Heart left ventricle (tissue), 16 donors: ENCODE results near the gene ROGDI. TPM values are rescaled to one million over a fixed set of nuclear protein-coding genes. Genes with fewer than 3 reads are reported as not detected.

Experiments
- ATAC-seq, 4 donors: fragments of 200-7000 bp; cut with Tn5 transposase; one replicate each; pipeline ENCODE4 v1.9.1; 2020 to 2022; ENCODE audit warnings: moderate library complexity in 4 of 4, mild to moderate bottlenecking in 3 of 4, moderate number of reproducible peaks in 1 of 4
- DNase-seq, 5 donors: peaks; one replicate each; pipeline ENCODE4 v3.0.0-alpha.2; 2020
- H3K27ac ChIP-seq, 12 donors: fragments of 200-600 bp; sonication (generic) in 4 of 12; one replicate each; pipeline versions ENCODE4 v1.5.0 to v1.8.0; 2016 to 2022; ENCODE audit warnings: mild to moderate bottlenecking in 2 of 12
- H3K27me3 ChIP-seq, 9 donors: fragments of 200-600 bp; sonication (generic) in 2 of 9; one replicate each; pipeline versions ENCODE4 v1.5.1 to v1.8.0; 2016 to 2022; ENCODE audit warnings: mild to moderate bottlenecking in 3 of 9
- H3K36me3 ChIP-seq, 9 donors: fragments of 200-600 bp; sonication (generic) in 2 of 9; one replicate each; pipeline versions ENCODE4 v1.5.0 to v1.8.0; 2018 to 2022; ENCODE audit warnings: mild to moderate bottlenecking in 2 of 9
- H3K4me1 ChIP-seq, 12 donors: fragments of 200-600 bp; sonication (generic) in 4 of 12; one replicate each; pipeline versions ENCODE4 v1.5.0 to v1.8.0; 2016 to 2022; ENCODE audit warnings: mild to moderate bottlenecking in 3 of 12
- H3K4me3 ChIP-seq, 12 donors: fragments of 200-600 bp; sonication (generic) in 4 of 12; one replicate each; pipeline versions ENCODE4 v1.5.0 to v1.8.0; 2017 to 2022; ENCODE audit warnings: mild to moderate bottlenecking in 9 of 12, moderate library complexity in 4 of 12
- H3K9me3 ChIP-seq, 12 donors: fragments of 200-600 bp; sonication (generic) in 4 of 12; one replicate each; pipeline versions ENCODE4 v1.5.0 to v1.8.0; 2016 to 2022; ENCODE audit warnings: mild to moderate bottlenecking in 1 of 12
- CTCF ChIP-seq, 12 donors: fragments of 200-600 bp; sonication (generic) in 4 of 12; IDR thresholded peaks; one replicate each; pipeline versions ENCODE4 v1.5.0 to v1.8.0; 2018 to 2022; ENCODE audit warnings: antibody characterized with exemption in 12 of 12, mild to moderate bottlenecking in 5 of 12
- POLR2A ChIP-seq, 2 donors: fragments of 450-650 bp; IDR thresholded peaks; one replicate each; pipeline ENCODE4 v1.6.1; 2017; ENCODE audit warnings: antibody characterized with exemption in 2 of 2, mild to moderate bottlenecking in 2 of 2, moderate library complexity in 2 of 2
- WGBS, 4 donors: extraction: QIAGEN DNeasy Blood & Tissue Kit in 2 of 4; methylation state at CpG; one replicate each; pipeline versions ENCODE4 v1.1.5 to v1.1.7; 2013 to 2018; 5-methylcytosine and 5-hydroxymethylcytosine counted together
- intact Hi-C, 10 donors: fragments of 100-400 bp; cut with DNase I; formaldehyde crosslinking; loops; one replicate each; pipeline versions ENCODE4 v1.11.1 to v1.14.2; 2022
- polyA plus RNA-seq, 2 donors: library from polyadenylated mRNA; stranded (reverse); fragments of 200-250 nt; gene quantifications; one replicate each; pipeline ENCODE4 v1.2.3, GENCODE V29; 2013
- total RNA-seq, 9 donors: library from RNA; depleted of rRNA in 2 of 9; stranded (reverse); fragments of >200 nt in 2 of 9; fragmentation: NEBNext Ultra II Directional in 3 of 9; extraction: Animal tissue kit (Norgen Biotek cat#: 25700) in 3 of 9; gene quantifications; one replicate each; pipeline versions ENCODE4 v1.1.0 to v1.2.4, GENCODE V29; 2016 to 2023
- donor health status: ischemic (EF 13 %, LVEDD 7.1; RV severe dilation, severe dysfunction).
- donor health status: healthy with polysubstance abuse.
- donor health status: DM: no; HTN: yes; CAD: no.
- donor health status: DM: no; HTN: no; CAD: no.
- donor health status: ischemic (EF 25% LVEDD 6.9; RV normal size, moderate dysfunction).
- donor health status: ischemic (EF 25% LVEDD 5.7; RV mildly dilated, moderate dysfunction).
- donor health status: healthy.
- donor health status: DM: yes; HTN: yes; CAD: no.
- donor health status: ischemic (EF 35%, LVEDD 5.7; RV mildly dilated, moderate dysfunction).
- donor health status: nonischemic (EF 11% LVEDD 7.7; RV severe dilation, severe dysfunction).
- donor health status: DM: yes; HTN: yes; CAD: no.
- donor health status: PGD.
- donor health status: ischemic (EF 29% LVEDD 5.4; RV normal size, mild dysfunction).
- donor health status: nonischemic (EF 23%, LVEDD 6.1; RV moderate dilation, normal function).

ROGDI gene
- total and polyA plus RNA-seq, 11 donors, result 43.4 to 167 (median 95.0) TPM

GRCh38 chr16:4831616-4832015 is 29.2 kb upstream of the ROGDI start:
- H3K36me3 ChIP-seq, result peaks cover 7 to 99% (median 91%) of the 10 kb centered on the region in 9 donors
- intact Hi-C loops, result loop anchor here in 1 of 10 donors (2.0 kb wide), 1 partner anchor 15 kb away; the partner anchor contains the start of genes GLYR1 and UBN1
- no peak for DNase-seq
- TF ChIP-seq POLR2A (IDR thresholded peaks at IDR 0.05) (no peak), CTCF (IDR thresholded peaks at IDR 0.05) (no peak)
- peak overlapping the region in 7 of 12 donors; percentile 18 to 94 (median 88) for H3K27ac ChIP-seq
- peaks cover 0 to 59% (median 22%) of the 10 kb centered on the region in 12 donors for H3K4me1 ChIP-seq
- WGBS, 4 donors, result 95 to 97% (median 95%) methylated on average over 8 of the region's 8 CpGs
- no peak overlapping the region for H3K4me3 ChIP-seq
- no peak for ATAC-seq
- H3K9me3 ChIP-seq, result no peaks in the 10 kb centered on the region
- H3K27me3 ChIP-seq, result no peaks in the 10 kb centered on the region

DNA sequence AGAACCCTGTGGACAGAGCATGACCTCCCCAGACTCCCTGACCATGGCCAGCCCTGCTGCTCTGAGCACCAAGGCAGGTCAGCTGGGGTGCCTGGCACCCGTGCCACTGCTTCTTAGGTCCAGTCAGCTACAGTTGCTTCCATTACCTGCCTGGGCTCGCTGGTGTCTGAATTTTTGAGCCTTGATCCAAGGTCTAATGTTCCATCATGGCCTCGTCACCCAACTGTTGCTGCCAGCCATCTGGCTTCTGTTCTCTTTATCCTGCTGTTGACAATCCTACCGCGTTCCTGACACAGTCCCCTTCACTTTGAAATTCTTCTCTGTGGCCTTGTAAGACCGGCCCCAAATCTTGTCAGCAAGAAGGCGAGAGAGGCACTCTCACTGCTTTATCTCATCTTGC is 28.0 kb upstream of the ROGDI start:
- intact Hi-C loops, result loop anchor here in 1 of 10 donors (2.0 kb wide), 1 partner anchor 16 kb away; the partner anchor contains the start of genes GLYR1 and UBN1
- peak in 3 of 4 donors; percentile 30 to 58 (median 47) for ATAC-seq
- Histone ChIP-seq H3K9me3 (no peaks in the 10 kb centered on the region), H3K36me3 (peaks cover 7 to 99% (median 93%) of the 10 kb centered on the region in 9 donors), H3K27ac (peak overlapping the region; percentile 6 to 94 (median 84)), H3K4me3 (no peak overlapping the region), H3K4me1 (peaks cover 0 to 71% (median 27%) of the 10 kb centered on the region in 12 donors), H3K27me3 (no peaks in the 10 kb centered on the region)
- TF ChIP-seq CTCF (IDR thresholded peaks at IDR 0.05) (no peak), POLR2A (IDR thresholded peaks at IDR 0.05) (no peak)
- WGBS, 4 donors, result 28 to 46% (median 37%) methylated on average over 7 of the region's 7 CpGs
- DNase-seq, result peak in 4 of 5 donors; percentile 27 to 67 (median 43)

- Histone ChIP-seq H3K36me3 (peaks cover 7 to 100% (median 94%) of the 10 kb centered on the region in 9 donors), H3K4me3 (no peak overlapping the region), H3K9me3 (no peaks in the 10 kb centered on the region), H3K4me1 (peaks cover 0 to 85% (median 31%) of the 10 kb centered on the region in 12 donors), H3K27ac (peak overlapping the region; percentile 32 to 94 (median 84)), H3K27me3 (no peaks in the 10 kb centered on the region)
- TF ChIP-seq CTCF (IDR thresholded peaks at IDR 0.05) (no peak), POLR2A (IDR thresholded peaks at IDR 0.05) (no peak)
- 55 to 65% (median 58%) methylated on average over 11 of the region's 11 CpGs for WGBS, 4 donors
- ATAC-seq (peak; percentile 62 to 80 (median 66)), DNase-seq (peak in 4 of 5 donors; percentile 58 to 79 (median 68))
- intact Hi-C loops, result no loop called here
Measured at GRCh38 chr16:4828567-4829321, 26.3 kb upstream of the ROGDI start.

DNA sequence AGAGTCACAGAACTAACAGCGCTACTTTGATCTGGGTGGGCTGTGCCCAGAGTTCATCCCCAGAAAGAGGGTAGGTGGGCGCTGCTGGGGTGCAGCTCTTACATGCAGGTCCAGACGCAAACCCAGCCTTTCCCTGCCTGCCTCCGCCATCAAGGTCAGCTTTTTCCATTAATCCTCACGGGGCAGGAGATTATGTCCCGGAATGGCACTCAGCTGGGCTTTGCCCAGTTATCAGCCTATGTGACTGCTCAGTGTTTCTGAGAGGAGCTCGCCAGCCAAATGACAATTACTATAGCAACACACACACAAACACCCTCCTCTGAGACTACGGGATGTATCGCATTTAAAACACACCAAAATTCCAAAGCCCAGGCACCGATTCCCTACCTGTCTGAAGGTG is 24.5 kb upstream of the ROGDI start:
- Histone ChIP-seq H3K9me3 (no peaks in the 10 kb centered on the region), H3K4me3 (no peak overlapping the region), H3K36me3 (peaks cover 7 to 100% (median 94%) of the 10 kb centered on the region in 9 donors), H3K27ac (peak overlapping the region; percentile 64 to 94 (median 84)), H3K4me1 (peaks cover 0 to 76% (median 28%) of the 10 kb centered on the region in 12 donors), H3K27me3 (no peaks in the 10 kb centered on the region)
- peak in 4 of 5 donors; percentile 62 to 79 (median 74) for DNase-seq
- TF ChIP-seq POLR2A (IDR thresholded peaks at IDR 0.05) (no peak), CTCF (IDR thresholded peaks at IDR 0.05) (no peak)
- 48 to 69% (median 60%) methylated on average over 10 of the region's 10 CpGs for whole genome bisulfite sequencing, 4 donors
- intact Hi-C loops, result no loop called here
- peak; percentile 74 to 86 (median 81) for ATAC-seq
